DLD1 (cell line): Measurements from ENCODE around the gene EEF1AKMT3.

Experiments used
- in situ Hi-C: cut with HindIII; loops from 2 replicates; pipeline ENCODE4 v1.10.0; 2017; ENCODE audit warnings: low sequenced_read_pairs

Gene EEF1AKMT3

DNA sequence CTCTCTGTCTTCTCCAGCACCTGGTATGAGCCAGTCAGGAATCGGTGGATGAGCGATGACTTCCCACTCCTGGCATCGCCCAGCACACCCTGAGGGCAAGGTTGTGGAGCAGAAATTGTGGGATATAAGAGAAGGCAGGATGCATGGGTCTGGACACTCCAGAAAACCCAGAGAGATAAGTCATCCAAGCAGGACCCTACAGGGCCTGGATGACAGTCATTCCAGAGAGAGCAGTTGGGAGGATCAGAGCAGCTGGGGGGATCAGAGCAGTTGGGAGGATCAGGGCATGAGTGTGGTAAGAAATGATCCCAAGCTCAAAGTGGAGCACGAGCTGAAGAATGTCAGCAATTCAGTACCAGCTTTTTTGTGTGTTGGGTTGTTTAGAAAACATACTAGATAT is 37.8 kb upstream of the EEF1AKMT3 start:
- in situ Hi-C loops: no loop called here

DNA sequence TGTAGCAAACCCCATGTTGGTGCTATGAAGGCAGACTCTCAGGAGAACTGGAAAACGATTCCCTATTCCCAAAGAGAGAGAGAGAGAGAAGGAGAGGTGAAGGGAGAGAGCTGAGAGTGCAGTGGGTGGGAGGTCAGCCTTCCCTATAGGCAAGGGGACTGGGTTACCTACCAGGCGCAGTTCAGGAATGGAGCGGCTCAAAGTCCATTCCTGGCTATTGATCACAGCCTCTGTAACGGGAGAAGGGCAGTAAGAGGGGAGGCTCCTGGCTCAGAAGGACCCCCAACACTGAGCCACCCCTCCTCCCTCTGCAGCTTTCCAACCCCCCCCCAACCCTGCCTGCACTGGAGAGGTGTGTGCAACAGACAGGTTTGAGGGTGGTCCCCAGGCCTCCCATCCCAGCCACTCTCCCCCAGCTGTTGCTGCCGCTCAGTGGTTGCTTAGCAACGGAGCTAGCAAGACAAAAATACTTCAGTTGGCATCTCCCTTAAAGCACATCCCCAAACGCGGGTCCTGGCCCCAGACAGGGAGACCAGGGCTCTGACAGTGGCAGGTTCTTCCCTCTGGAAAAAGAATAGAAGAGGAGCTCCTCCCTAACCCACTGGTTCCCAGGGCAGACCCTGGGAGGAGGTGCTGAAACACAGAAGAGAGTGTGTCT is 37.1 kb upstream of the EEF1AKMT3 start:
- in situ Hi-C loops: no loop called here

DNA sequence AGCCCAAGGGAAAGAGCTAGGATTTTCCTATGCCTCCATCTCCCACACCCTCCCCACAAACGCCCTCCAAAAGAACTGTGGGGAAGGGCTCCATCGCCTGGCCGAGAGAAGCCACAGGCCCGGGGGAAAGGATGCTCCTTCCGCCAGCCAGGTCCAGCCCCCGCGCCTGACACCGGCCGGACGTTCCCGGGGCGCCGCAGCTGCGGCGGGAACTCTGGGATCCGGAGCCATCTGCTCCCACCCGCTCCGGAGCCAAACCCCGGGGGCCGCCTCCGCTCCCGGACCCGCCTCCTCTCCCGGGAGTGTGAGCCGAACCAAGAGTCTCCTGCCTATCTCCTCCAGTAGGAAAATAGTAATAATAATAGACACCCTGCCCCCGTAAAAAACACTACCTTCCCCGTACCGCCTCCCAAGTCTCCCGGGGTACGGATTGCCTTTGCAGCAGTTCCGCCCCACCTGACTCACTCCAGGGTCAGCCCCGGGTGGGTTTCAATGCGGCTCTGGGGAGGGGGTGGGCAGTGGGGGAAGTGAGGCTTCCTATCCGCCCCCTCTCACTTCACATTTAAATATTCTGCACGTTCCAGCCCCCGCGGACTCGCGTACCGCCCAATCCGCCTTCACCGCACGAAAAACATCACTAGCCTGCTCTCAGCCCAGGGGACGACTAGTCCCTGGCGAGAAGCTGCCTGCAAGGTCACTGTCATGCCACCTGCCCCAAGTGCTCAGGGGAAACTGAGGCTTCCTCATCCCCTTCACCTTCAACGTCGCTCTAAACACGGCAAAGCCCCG is 36.3 kb upstream of the EEF1AKMT3 start:
- in situ Hi-C loops: no loop called here

DNA sequence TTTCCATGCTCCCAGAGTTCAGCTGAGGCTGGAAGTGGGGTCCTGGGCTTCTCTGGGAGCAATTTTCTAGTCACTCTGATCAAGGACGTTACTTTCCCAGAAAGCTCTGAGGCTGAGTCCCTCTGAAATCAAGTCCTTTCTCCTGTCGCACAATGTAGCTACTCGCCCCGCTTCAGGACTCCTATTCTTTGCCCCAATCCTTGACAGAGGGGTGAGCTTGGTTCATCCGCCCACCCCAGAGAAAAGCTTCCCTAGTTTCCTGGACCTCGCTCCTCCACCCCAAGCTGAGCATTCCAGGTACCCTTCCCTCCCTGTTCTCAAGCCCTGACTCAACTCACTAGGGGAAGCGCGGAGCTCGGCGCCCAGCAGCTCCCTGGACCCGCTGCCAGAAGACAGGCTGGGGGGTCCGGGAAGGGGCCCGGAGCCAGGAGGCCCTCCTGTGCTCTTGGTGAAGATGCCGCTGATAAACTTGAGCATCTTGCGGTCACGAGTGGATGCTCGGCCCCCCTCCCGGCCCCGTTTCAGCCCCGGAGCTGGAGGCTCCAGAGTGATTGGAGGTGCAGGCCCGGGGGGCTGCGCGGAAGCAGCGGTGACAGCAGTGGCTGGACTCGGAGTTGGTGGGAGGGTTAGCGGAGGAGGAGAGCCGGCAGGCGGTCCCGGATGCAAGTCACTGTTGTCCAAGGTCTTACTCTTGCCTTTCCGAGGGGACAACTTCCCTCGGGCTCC is 35.5 kb upstream of the EEF1AKMT3 start:
- in situ Hi-C loops: no loop called here

DNA sequence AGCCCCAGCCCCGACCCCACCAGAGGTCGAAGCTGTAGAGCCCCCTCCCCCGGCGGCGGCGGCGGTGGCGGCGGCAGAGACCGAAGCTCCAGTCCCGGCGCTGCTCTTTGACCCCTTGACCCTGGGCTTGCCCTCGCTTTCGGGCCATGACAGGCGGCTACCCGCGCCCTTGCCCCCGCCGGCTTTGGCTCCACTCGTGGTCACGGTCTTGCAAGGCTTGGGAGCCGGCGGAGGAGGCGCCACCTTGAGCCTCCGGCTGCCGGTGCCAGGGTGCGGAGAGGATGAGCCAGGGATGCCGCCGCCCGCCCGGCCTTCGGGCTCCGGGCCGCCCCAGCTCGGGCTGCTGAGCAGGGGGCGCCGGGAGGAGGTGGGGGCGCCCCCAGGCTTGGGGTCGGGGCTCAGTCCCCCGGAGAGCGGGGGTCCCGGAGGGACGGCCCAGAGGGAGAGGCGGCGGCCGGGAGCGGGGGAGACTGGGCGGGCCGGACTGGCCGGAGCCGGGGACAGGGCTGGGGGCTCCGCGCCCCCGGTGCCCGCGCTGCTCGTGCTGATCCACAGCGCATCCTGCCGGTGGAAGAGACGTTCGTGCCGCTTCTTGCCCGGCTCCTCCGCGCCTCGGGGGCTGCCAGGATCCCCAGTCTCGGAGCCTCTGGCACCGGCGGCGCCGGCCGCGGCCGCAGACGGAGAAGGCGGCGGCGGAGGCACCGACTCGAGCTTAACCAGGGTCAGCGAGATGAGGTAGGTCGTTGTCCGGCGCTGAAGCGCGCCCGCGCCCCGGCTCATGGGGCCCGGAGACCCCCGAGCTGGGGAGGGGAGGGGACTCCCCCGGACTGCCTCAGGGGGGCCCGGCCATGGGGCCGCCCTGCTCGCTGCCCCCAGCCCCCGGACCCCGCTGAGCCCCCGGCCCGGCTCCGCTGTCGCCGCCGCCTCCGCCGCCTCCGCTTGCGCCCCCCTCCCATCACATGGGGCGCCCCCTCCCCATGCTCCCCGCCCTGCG is 34.6 kb upstream of the EEF1AKMT3 start:
- in situ Hi-C loops: no loop called here

DNA sequence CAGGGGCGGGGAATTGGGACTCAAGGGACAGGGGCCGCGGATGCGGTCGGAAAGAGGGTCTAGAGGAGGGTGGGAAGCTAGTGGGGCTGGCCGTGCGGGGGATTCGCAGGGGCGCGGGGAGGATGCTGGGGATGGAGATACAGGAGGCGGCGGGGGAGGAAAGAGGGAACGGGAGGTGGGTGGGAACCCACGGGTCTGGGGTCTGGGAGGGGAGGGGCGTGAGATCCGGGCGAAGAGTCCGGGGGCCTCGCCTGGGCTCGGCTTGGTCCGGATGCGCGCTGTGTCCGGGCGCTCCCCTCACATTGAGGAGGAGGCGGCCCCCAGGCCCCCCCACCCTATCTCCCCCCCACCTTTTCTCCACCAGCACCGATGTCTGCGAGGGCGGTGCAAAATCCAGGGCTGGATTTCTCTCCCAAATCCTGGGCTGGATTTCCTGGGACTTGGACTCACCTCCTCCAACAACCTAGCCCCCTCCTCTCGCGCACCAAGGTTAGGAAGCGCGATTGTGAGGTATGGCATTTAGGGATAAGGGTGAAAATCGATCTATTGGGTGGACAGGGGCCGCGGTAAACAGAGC is 33.7 kb upstream of the EEF1AKMT3 start, which contains the start of gene AGAP2:
AGAP2 (minus strand) TSS at position 82 of the 577 bp plus-strand sequence. CDS start 496 bp downstream, outside the sequence.
- in situ Hi-C loops: no loop called here

DNA sequence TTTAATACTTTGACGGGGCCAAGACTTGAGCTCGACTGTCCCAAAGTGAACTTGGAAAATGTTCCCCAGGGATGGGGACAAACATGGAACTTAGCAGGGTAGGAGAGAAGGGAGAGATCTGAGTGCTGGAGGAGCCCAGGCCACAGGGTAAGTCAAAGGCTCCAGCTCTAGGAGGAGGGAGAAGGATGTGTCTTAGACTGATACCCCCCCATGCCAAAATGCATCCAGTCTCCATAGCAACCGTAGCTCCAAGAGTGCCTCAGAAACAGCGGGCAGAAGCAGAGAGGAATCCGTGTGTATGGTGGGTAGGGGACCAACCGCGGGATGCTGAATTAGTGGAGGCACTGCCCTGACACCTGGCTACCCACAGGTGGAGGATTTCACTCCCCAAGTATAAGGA is 33.0 kb upstream of the EEF1AKMT3 start:
- in situ Hi-C loops: no loop called here

DNA sequence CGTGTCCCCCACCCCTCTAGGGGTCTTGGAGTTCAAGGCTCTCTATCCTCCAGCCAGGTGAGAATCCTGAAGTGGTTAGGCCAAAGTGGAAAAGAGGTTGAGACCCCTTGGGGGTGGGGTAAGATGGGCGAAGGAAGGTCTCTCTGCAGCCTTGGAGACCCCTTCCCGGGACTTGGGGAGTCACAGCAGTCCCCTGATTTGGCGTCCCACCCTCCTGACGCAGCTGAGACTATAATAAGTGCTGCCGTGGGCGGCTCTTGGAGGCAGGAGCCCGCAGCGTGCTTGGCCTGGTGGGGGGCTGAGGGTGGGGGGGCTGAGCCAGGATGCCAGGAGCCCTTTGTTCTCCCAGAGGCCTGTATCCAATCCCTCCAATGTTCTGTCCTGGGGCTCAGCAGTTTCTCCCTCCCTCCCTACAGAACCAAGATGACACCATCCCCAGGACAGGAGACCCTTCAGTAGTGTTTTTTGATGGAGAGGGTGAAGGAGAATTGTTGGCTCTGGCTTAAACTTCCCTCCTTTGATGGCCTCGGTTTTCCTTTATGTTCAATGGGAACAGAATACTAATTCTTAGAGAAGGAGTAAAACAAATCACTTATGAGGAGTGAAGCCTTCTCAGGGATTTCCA is 32.4 kb upstream of the EEF1AKMT3 start:
- in situ Hi-C loops: no loop called here

DNA sequence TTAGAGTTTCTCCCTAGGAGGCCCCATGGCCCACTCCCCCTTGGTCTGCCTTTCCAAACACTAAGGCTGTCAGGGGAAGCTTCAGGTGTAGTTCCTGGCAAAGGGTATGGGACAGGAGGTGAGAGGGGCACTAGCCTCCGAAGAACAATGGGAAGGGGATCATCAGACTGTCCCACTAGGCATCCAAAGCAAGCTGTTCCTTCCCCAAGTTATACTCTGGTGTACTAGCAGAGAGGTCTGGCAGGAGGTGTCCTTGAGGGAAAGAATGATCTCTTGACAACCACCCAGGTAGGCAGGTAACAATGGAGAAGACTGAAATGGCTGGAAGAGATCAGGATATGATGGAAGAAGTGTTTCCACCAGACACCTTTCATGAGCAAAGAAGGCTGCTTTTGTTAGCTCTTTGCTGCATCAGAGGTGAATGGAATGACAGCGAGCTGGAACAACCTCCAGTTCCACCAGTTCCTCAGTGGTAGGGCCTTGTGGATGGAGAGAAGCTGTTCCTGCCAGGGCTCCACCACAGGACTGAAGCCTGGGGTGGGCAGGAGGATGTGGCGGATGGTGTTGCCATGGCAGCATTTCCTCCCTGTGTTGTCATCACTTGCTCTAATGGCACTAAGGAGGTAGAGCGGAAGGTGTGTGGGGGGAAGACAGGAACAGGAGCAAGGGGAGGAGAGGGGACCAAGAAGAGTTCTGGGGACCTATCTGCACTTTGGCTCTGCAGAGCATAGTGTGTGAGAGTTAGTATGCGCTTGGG is 31.6 kb upstream of the EEF1AKMT3 start:
- in situ Hi-C loops: no loop called here

DNA sequence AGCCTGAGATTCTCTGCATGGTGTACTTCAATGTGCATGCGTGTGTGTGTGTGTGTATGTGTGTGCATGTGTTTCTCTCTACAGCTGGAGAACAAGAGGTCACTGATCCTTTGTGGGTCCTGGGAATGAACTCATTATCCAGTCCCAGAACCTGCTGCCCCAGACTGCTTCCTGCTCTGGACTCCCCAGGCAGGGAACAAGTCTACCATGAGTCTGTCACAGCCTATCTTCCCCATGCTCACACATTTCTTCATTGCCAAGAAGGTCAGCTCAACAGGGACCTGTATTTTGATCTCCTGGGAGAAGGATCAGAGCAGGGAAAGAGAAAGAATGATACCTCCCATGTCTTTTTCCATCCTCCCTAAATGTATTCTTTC is 31.0 kb upstream of the EEF1AKMT3 start:
- in situ Hi-C loops: no loop called here

DNA sequence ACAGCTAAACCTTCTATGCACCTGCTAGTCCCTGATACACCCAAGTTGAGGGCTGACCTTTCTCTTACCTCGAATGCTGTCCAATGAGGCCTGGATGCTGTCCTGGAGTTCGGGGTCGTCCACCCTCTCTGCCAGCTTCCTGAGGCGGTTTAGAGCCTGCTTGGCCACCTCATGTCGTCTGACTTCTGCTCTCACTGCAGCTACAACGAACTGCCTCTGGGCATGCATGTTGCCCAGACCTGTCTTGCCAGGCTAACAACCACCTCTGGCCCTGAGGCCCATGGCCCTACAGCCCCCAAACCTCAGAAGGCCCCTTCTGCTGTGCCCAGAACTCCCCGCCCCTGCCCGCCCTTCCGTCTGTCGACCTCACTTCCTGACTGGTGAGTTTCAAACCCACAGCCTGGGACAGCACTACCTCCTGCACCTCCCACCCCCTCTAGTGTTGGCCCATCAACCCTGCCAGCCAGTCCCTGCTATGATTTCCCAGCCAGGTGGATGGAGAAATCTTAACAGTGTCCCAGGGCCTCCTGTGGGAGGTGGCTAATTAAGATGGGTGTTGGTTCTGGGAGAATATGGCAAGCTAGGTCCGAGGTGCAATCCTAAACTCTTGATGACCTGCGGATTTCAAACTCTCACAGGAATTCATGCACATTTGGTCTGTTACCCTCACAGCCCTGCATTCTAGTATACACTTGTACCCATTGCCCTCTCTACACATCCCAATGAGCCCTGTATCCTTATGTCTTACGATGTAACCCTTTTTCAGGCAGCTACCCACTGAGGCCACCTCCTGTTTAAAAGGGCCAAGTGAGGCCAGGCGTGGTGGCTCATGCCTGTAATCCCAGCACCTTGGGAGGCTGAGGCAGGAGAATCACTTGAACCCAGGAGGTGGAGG is 30.3 kb upstream of the EEF1AKMT3 start:
- in situ Hi-C loops: no loop called here

DNA sequence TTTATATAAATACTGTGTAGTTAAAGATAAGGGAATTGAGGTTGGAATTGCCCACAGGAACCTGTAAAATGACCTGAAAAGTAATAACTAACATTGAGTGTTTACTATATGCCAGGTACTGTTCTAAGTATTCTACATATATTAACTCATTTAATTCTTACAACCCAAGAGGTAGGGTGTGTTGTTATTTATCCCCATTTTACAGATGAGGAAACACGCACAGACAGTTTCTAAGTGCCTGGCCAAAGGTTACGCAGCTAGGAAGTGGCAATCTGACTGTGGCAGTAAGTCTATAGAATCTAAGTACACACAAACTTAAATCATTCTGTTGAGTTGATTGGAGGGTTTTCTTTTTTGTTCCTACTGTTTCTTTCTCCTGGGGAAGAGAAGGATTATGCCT is 28.6 kb upstream of the EEF1AKMT3 start:
- in situ Hi-C loops: no loop called here

DNA sequence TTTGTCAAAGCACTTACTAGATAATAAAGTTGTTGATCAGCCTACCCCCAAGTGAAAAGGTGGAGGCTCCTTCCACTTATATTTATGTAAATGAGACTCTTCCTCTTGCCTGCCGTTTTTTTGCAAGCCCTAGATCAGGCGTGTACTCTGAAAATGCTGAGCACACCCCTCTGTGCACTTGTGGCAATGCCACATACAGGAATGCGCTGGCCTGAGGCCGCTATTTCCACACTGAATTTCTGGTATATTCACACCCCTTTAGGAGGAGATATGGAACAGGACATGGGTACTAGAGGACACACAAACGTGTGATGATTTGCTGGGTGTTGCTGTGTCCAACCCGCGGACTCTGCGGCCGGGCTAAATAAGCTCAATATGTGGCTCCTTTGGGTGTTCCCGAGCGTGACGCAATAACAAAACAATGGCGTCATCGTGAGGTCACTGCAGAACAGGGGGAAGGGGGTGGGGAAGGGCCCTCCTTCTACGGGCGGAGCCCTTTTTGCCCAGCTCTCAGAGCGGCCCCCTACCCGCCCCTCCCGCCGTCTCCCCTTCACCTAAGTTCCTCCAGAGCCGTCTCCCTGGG is 28.1 kb upstream of the EEF1AKMT3 start:
- in situ Hi-C loops: no loop called here

DNA sequence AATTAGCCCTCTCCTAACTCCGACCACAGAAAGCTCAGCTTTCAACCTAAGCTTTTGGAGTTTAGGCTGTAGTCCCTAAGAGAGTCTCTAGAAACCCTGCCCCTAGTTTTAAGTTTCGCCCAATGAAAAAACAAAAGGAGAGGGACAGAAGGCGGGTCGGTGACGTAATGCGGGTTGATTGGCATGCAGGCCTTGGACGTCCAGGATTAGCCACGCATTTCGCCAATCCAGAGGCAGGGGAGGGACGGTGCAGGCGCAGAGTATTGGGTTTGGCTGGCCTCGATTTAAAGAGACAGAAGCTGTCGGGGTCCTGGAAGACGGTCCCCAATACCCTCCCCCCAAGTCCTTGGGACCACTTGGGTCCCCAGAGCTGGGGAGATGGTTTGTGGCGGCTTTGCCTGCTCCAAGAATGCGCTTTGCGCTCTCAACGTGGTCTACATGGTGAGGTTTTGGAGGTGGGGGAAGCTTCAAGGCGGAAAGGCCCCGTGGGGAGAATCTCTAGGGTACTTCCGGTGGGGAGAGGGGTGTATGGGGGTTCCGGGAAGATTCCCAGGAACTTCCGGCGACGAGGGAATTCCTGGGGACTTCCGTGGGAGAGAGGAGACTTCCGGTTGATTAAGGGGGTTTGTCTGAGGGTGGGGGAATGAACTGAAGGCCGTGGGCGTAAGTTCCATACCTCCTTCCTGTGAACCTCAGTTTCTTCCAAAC is 27.5 kb upstream of the EEF1AKMT3 start, which contains the start of gene TSPAN31:
TSPAN31 (plus strand) TSS at position 263 of the 708 bp plus-strand sequence; CDS start at position 379, 116 bp downstream.
- in situ Hi-C loops: no loop called here

DNA sequence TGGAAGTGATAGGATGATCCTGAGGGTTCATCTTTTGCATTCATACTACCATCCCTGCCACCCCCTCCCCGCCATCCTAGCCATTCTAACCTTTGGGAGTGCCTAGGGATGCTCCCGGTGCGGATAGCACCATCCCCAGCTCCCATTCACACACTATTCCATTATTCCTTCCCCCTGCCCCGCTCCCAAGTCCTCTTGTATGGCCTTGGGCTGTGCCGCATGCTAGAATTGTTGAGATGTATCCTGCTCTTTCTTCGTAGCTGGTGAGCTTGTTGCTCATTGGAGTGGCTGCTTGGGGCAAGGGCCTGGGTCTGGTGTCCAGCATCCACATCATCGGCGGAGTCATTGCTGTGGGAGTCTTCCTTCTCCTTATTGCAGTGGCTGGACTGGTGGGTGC is 26.9 kb upstream of the EEF1AKMT3 start:
- in situ Hi-C loops: no loop called here

DNA sequence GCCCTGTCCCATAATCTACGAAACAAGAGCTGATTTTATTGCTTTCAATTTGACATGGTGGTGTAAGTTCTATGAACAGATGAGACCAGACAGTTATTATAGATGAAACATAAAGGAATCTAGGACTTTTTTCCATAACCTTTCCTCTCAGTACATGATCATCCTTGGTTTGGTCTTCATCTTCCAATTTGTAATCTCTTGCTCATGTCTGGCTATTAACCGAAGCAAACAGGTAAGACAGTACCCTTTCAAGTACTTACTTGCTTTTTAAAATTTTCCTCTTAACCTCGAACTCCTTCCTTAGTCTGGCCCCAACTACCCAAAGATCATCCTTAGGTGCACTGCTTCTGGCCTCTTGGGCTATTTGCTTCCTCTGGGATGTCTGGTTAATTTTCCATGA is 26.4 kb upstream of the EEF1AKMT3 start:
- in situ Hi-C loops: no loop called here

DNA sequence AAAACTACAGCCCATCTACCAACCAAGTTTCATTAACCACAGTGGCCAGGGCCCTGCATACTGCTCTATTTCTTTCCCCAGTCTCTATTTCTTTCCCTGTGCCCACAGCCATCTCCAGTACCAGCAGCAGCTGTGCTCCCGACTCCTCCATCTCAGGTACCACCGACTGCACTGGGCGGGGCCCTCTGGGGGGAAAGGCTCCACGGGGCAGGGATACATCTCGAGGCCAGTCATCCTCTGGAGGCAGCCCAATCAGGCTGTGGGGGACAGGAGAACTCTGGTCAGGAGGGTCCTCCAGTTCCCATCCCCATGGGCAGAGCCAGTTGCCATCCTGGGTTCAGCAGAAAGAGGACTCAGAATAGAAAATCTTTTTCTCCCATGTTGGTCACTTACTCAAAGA is 23.4 kb upstream of the EEF1AKMT3 start:
- in situ Hi-C loops: no loop called here
